Erythroblast (primary cell): ENCODE data around the gene CCDC57.

Source experiments
- DNase-seq, 2 experiments: peaks; one replicate each; lab custom pipeline; 2025; lab: John Stamatoyannopoulos, UW
- GATA1 ChIP-seq: IDR thresholded peaks from 2 replicates; pipeline ENCODE4 v1.6.1; 2011; ENCODE audit warnings: low read depth, mild to moderate bottlenecking, control low read depth, low read length, moderate library complexity
- POLR2A ChIP-seq: IDR thresholded peaks from 2 replicates; pipeline ENCODE4 v1.6.1; 2011; ENCODE audit warnings: mild to moderate bottlenecking, low read length

Gene CCDC57

DNA sequence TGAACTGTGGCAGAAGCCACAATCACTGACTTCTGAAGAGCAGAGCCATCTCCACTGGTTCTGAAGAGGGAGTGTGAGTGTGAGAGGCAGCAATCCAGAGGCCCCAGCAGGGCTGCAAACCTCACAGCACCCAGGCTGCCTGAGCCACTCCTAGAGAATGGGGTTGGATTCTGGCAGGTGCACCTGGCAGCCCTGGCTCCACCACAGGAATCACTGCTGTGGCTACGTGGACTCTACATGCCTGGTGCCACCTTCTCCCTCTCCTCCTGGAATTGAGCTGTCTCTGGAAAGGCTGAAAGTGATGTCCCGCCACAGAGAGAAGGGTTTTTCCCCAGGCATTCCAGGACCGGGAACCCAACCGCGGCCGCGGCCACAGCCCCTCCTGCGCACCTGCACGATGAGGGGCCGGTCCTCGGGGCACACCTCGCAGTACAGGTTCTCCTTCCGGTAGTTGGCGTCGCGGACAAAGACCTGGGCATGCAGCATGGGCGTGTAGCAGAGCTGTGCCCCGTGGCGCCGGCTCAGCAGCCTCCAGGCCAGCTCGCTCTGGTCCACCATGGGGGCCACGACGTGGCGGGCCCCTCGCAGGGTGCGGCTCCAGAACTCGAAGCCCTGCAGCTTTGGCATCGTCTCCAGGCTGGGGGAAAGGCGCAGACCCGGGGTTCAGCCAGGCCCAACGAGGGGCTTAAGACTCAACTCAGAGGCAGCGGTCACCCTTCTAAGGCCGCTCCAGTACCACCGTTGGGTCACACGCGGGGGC lies 148.0 kb downstream of the CCDC57 start:
- no peak for TF ChIP-seq POLR2A
- no peak for TF ChIP-seq GATA1
- DNase-seq, result no peak

DNA sequence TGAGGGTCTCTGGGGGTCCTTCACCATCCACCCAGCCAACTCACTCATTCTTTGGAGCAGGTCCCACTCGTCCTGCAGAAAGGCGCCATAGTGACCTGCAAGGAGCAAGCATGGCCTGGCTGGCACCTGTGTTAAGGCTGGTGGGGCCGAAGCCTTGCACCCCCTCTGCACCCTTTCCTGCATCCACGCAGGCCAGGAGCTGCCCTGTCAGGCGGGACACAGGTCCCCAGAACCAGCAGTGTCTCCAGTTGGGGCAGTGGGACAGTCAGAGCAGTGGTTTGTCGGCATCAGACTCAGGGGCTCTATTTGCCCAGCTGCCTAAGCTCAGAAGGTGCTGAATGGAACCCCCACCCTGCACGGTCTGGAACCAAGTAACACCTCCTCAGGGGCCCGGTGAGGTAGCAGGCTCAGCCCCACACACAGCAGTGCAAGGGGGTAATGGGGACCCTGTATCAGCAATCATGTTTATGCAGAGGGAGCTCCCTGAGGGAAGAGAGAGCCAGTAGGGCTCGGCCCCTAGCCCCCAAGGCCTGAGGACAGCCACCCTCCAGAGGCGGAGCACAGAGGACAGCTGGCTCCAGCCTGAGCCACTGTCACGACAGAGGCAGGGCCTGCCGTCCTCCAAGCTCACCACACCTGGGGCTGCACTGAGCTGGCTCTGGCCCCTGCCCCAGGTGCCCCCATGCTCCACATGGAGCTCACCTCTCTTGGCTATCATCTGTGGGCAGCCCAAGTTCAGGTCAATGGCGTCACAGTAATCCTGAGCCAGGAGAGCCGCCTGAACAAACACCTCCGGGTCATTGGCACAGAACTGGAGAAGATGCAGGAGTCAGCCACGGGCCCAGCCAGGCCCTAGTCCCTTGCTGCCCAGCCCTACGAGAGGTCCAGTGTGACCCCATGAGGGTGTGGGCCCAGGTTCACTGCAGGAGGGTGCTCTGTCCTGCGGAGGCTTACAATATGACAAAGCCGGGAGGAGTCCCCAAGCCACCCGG lies 148.9 kb downstream of the CCDC57 start:
- no peak for TF ChIP-seq POLR2A
- TF ChIP-seq GATA1, result no peak
- no peak for DNase-seq

DNA sequence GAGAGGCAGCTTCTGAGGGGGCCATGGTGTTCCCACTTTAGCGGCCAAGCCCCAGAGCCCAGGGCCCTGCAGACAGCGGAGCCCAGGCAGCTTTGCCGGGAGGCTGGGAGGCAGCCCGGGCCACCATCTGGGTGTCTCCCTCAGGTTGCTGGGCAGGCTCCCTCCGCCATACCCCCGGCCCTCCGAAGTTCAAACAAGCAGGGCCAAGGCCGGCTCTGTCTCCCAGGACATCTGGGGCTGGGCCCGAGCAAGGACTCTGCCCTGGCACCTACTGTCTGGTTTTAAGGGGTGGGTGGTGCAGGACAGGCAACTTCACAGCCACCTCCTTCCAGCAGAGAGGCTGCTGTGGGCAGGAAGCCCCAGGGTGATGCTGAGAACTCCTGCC lies 149.7 kb downstream of the CCDC57 start:
- DNase-seq, result no peak
- TF ChIP-seq GATA1, result no peak
- no peak for TF ChIP-seq POLR2A

DNA sequence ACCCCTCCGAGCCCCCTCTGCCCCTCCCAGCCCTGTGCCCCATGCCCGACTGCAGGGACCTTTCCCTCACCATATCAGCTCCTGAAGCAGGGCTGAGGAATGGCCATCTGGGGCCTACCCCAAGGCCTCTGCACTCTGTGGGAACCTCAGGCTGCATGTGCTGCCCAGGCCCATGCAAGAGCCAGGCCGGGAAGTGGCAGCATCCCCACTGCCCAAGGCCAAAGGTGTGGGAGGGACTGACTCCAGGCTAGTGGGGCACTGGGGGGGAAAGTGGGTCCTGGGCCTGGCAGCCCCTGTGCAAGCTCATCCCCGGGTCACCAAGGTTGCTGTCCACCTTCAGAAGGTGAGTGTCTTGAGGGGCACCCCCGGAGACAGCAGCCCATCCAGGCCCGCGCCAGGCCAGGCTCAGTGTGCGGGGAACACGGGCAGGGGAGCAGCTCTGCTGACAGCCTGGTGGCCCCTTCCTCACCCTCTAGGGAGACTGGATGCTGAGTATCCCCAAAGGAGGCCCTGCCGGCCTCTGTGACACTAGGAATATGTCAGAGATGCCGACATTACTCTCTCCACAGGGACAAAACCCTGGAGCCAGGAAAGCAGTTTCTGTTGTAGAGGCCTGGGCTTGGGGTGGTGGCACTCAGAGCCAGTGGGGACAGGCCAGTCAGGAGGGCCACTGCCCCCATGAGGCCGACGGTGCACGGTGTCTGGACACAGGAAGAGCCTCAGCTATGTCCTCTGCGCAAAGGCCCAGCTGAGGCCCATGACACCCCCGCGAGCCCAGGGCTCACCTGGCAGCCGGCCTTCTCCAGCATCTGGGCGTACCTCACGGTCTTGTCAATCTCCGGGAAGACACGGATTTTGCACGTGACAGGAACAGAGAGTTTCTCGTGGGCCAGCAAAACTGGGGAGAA lies 150.3 kb downstream of the CCDC57 start:
- no peak for DNase-seq
- no peak for TF ChIP-seq GATA1
- TF ChIP-seq POLR2A, result no peak

DNA sequence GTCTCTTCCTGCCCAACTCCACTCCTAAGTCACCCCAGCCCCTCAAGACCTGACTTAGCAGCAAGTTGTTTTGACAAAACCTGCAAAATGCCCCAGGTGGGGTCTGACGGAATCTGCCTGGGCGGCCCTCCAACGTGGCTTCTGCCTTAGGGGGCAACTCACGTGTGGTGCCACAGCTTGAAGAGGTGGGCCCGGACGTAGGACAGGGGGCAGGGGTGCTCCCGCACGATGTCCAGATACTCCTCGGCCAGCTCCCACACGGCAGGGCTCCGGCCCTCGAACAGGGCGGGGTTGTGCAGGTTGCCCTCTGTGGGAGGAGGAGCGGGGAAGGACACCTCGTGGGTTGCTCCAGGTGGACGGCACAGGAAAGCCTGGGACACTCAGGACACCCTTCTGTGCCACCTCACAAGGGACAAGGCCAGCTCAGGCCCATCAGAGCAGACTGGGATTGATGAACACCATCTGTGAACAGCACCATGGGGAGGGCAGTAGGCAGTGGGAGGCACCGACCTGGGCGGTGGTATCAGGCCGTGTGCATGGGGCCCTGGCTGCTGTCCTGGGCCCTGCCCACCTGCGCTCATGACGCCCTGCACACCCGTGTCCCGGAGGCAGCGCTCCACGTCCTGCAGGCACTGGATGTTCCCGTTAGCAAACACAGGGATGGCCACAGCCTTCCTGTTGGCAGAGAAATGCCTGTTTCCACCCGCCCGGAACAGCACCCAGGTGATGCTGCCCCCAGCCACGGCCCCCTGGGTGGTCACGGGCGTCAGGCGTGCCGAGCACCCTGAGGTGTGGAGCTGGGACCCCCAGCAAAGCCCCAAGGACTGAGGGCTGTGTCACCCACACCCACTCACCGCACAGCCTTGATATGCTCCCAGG lies 151.4 kb downstream of the CCDC57 start:
- TF ChIP-seq GATA1, result no peak
- no peak for TF ChIP-seq POLR2A
- DNase-seq, result no peak

DNA sequence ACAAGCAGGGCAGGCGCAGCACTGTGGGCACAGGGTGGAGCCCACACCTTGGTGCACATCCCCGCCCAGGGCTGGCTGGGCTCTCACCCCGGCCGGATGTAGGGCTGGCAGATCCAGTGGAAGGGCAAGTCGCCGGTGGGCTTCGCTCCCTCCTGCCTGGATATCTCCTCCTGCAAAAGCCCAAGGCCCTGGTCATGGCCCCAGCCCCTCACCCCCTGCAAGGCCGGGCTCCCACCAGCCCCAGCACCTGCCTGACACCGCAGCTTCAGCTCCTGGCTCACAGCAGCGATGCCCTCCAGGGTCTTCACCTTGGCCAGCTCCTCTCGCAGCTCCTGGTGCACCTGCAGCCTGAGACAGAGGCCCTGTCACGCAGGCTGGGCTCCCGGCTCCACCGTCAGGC lies 152.0 kb downstream of the CCDC57 start:
- DNase-seq, result no peak
- TF ChIP-seq POLR2A (no peak), GATA1 (no peak)

DNA sequence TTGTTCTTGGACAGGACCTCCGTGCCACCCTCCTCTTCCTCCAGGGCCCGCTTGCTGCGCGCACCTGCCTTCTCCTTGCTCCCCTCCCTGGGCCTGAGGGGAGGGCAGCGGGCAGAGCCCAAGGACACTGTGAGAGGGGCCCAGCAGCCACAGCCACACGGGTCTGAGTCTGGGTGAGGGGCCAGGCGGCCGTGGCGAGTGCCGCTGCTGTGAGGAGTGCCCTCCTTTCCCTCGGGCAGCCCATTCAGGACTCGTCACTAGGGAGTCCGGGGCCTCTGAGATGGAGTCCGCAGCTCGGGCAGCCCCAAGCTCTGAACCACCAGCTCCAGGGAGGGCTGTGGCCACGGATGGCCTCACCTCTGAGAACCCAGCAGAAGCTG lies 152.7 kb downstream of the CCDC57 start:
- no peak for DNase-seq
- TF ChIP-seq POLR2A (no peak), GATA1 (no peak)

DNA sequence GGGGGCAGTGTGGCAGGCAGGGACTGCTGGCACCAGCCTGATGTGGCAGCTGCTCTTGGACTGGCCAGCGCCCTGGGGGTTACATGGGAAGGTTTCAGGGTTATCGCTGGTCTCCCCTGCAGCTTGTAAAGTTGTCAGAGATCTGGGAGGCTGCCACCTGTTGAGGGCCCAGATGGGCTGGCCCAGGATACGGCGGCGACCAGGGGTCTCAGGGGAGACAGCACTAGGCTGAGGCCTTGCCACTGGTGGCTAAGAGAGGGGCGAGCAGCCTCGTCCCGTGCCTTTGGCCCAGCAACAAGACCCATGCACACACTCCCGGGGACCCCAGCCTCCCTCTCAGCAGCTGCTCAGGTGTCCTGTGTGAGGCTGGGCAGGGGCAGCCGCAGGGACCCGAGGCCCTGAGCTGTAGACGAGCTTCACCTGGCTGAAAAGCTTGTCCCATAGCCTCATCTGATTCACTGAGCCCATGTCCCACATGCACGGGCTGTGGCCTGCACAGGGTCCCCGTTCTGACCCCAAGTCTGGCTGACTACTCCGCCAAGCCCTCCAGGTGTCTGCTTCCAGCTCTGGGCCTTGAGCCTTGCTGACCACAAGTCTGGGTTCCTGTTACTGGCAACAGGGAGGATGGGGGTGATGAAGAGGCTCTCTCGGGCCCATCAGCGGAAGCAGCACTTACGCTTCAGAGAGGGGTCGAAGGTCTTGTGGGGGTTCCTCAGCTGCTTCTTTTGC lies 153.2 kb downstream of the CCDC57 start:
- DNase-seq, result no peak
- TF ChIP-seq POLR2A (no peak), GATA1 (no peak)

DNA sequence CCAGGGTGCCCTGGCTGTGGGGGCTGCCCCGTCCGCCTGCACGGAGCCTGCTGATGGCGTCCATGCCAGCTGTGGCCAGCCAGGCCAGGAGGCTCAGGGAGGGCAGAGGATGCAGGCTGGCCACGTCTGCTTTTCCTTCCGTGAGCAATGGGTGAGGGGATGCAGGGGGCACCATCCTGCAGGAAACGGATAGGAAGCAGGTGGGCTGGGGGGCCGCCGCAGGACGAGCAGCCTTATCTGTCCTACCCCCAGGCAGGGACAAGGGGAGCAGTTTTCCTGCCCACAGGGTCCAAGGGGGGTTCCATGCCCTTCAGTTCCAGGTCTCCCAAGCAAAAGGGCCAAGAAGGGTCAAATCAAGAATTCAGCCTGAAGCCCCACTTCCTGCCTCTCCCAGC lies 153.8 kb downstream of the CCDC57 start:
- DNase-seq, result no peak
- TF ChIP-seq POLR2A (no peak), GATA1 (no peak)

DNA sequence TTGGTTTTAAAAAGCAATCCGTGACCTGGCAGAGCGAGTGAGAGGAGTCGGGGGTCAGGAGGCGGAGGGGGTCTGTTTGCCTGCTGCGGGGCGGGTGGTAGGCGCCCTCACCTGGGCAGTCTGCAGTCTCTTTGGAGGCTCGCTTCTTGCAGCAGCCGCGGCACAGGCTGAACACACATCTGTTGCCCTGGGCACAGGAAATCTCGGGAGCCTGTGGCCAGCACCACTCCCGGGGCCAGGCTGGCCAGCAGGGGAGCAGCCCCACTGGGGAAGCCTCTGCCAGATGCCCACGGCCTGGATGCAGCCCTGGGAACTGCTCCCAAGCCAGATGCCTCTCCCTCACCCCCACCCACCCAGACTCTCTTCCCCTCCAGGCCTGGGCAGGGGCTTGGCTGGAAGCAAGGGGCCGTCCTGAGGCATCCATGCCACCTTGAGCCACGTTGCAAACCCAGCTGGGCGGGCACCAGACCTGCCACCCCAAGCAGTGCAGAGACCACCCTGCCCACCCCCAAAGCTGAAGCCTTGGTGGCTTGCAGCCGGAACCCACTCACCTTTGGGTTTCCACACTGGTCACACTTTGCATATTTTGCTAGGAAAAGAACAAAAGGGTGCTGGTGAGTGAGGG lies 154.3 kb downstream of the CCDC57 start:
- DNase-seq, result no peak
- TF ChIP-seq POLR2A (no peak), GATA1 (no peak)

DNA sequence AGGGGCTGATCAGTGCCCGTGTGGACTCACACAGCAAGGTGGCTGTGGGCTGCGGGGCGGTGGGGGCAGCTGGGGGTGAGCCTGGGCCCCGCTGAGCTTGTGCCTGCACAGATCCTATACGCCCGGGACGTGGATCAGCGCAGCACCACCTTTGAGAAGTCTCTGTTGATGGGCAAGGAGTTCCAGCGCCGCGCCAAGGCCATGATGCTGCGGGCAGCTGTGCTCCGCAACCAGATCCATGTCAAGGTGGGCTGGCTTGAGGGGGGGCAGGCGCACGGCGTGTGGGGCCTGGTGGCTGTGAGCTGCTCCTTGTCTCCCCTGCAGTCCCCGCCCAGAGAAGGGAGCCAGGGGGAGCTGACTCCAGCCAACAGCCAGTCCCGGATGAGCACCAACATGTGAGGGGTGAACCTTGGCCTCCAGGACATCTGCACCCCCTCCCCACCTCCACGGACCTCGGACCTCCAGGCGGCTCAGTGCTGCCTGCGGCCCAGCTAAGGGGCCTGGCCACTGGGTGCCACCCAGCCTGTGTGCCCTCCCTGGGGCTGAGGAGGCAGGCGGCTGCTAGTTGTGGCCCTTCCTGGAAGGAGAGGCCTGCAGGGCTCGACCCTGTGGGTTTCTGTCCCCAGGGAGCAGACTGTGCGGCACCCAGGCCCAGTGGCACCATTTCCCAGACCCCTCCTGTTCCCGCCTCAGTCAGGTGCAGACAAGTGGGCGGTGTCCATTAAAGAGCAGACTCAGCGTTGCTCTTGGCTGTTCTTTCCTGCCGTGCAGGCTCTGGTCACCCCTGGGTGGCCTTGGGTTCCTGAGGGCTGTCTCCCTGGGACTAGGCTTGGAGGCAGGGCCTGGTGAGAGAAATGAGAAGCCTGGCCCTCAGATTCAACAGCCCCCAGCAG lies 155.7 kb downstream of the CCDC57 start:
- no peak for DNase-seq
- TF ChIP-seq POLR2A (no peak), GATA1 (no peak)
